ENCODE measurements around the gene AKAP5. TPM values are rescaled to one million over a fixed set of nuclear protein-coding genes. Genes with fewer than 3 reads are reported as not detected.

Gene AKAP5, protein sequence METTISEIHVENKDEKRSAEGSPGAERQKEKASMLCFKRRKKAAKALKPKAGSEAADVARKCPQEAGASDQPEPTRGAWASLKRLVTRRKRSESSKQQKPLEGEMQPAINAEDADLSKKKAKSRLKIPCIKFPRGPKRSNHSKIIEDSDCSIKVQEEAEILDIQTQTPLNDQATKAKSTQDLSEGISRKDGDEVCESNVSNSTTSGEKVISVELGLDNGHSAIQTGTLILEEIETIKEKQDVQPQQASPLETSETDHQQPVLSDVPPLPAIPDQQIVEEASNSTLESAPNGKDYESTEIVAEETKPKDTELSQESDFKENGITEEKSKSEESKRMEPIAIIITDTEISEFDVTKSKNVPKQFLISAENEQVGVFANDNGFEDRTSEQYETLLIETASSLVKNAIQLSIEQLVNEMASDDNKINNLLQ
- total RNA-seq: 1 to 10 TPM; 1.7 to 1.8 TPM
- under 1 TPM; 0.15 to 0.63 TPM for polyA plus RNA-seq
- long read RNA-seq, donor 1, full-length matches to known transcripts: 4 of 4 reads
- long read RNA-seq, donor 1, partial matches to known transcripts: 0 of 4 reads
- long read RNA-seq, donor 1, other reads (novel, unspliced or antisense): 0 of 4 reads
- long read RNA-seq, donor 2: 0 reads
- long read RNA-seq, donor 3, transcript AKAP5-201 (1 exons, 2,601 nt): major isoform, 5 of 5 reads
- long read RNA-seq, donor 3, partial matches to known transcripts: 0 of 5 reads
- long read RNA-seq, donor 3, other reads (novel, unspliced or antisense): 0 of 5 reads
- long read RNA-seq, donor 4, full-length matches to known transcripts: 2 of 2 reads
- long read RNA-seq, donor 4, partial matches to known transcripts: 0 of 2 reads
- long read RNA-seq, donor 4, other reads (novel, unspliced or antisense): 0 of 2 reads
- long read RNA-seq, donor 5, full-length matches to known transcripts: 5 of 5 reads
- long read RNA-seq, donor 5, partial matches to known transcripts: 0 of 5 reads
- long read RNA-seq, donor 5, other reads (novel, unspliced or antisense): 0 of 5 reads

DNA sequence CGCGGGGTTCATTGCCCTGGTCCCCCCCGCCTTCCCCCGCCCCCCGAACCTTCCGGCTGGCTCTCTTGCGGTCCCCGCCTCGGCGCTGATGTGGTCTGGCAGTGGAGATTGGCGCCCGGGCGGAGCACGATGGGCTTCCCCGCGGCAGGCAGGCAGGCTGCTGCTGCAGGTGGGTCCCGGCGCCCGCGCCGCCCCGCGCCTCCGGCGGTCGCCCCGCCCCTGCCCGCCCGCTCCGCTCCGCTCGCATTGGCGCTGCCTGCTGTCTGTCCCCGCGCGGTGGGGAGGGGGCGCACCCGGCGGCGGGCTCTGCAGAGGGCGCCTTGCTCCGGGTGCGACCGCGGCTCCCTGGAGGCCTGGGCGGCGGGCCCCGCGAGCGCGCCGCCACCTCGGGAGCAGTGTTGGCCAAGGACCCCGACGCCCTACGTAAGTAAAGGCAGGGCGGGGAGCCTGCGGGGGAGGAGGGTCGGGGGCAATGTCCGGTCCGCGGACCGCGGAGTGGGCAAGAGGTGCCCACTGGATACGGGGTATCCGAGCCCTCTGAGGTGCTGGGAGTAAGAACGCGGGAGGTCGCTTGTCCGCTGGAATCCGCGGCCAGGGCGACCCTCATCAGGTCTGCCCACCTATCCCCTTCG lies at the start of gene AKAP5:
Gene AKAP5, plus strand, starts transcription at position 309 of the 632 bp plus-strand sequence. CDS start 2,896 bp downstream, outside the sequence.
- peak within 1 kb of the TSS; percentile 71 for H3K4me3 ChIP-seq
- peaks cover 0 to 36% (median 1%) of the 10 kb centered on the region in 5 donors for H3K4me1 ChIP-seq (ENCODE audit: control insufficient read depth in 5 of 5, insufficient read depth in 5 of 5, low read length in 5 of 5)
- peak within 1 kb of the TSS in 1 of 2 donors; percentile 4 for H3K27ac ChIP-seq (ENCODE audit: low read depth in 1 of 2, low read length in 1 of 2)
- H3K9me3 ChIP-seq (ENCODE audit: control insufficient read depth in 4 of 4, insufficient read depth in 3 of 4, low read length in 3 of 4): no peaks in the 10 kb centered on the region
- peak within 1 kb of the TSS in 1 of 2 donors; percentile 30 for H3K9ac ChIP-seq (ENCODE audit: insufficient read depth in 1 of 2, low read length in 2 of 2)
- ATAC-seq (ENCODE audit: insufficient read depth, low FRiP score) (peak; percentile 90), DNase-seq (peak; percentile 71 to 83 (median 80))
- peaks cover 0 to 6% (median 0%) of the 10 kb centered on the region in 4 donors for H3K36me3 ChIP-seq (ENCODE audit: control insufficient read depth in 4 of 4, insufficient read depth in 4 of 4, low read length in 4 of 4)
- H3K27me3 ChIP-seq (ENCODE audit: control insufficient read depth in 3 of 3, insufficient read depth in 3 of 3, low read length in 2 of 3): no peaks in the 10 kb centered on the region
- TF ChIP-seq, protein P1, sequence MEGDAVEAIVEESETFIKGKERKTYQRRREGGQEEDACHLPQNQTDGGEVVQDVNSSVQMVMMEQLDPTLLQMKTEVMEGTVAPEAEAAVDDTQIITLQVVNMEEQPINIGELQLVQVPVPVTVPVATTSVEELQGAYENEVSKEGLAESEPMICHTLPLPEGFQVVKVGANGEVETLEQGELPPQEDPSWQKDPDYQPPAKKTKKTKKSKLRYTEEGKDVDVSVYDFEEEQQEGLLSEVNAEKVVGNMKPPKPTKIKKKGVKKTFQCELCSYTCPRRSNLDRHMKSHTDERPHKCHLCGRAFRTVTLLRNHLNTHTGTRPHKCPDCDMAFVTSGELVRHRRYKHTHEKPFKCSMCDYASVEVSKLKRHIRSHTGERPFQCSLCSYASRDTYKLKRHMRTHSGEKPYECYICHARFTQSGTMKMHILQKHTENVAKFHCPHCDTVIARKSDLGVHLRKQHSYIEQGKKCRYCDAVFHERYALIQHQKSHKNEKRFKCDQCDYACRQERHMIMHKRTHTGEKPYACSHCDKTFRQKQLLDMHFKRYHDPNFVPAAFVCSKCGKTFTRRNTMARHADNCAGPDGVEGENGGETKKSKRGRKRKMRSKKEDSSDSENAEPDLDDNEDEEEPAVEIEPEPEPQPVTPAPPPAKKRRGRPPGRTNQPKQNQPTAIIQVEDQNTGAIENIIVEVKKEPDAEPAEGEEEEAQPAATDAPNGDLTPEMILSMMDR (IDR thresholded peaks at IDR 0.05; ENCODE audit: control extremely low read depth, extremely low read depth): no peak
- 0 to 1% methylated on average over 59 to 74 of the region's 74 CpGs for WGBS, 2 donors

DNA sequence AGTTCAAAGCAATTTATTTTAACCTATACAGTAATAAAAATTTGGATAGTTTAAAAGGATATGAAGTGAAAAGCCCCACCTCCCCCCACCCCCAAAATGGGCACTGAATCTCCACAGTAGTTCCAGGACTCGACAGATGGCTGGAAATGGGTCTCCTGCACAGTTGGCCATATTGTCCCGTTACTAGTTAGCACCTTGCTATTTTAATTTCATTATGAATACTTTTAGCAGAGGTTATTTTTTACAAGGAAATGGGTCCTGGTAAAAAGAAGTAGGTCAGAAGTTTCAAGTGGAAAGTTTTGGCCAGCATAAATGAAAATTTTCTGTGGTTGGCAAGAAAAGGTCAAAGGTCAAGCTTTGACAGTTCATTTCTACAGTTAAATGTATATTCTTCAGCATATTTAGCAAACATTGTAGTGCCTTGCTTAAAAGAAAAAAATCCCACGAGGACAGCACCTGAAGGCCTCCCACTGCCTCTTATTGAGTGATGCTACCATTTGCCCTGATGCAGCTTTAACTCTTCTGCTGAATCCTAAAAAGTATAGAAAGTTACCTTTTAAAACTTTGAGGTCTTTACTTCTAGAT lies 48.9 kb upstream of the AKAP5 start:
- no peaks in the 10 kb centered on the region for H3K4me1 ChIP-seq (ENCODE audit: control insufficient read depth in 5 of 5, insufficient read depth in 5 of 5, low read length in 5 of 5)
- H3K9me3 ChIP-seq (ENCODE audit: control insufficient read depth in 4 of 4, insufficient read depth in 3 of 4, low read length in 3 of 4): no peaks in the 10 kb centered on the region
- DNase-seq (peak in 1 of 3 donors; percentile 13), ATAC-seq (ENCODE audit: insufficient read depth, low FRiP score) (no peak)
- H3K4me3 ChIP-seq: no peak overlapping the region
- no peak overlapping the region for H3K9ac ChIP-seq (ENCODE audit: insufficient read depth in 1 of 2, low read length in 2 of 2)
- WGBS, 2 donors: 71 to 85% methylated on average over 3 of the region's 3 CpGs
- peaks cover 19 to 45% (median 25%) of the 10 kb centered on the region in 4 donors for H3K36me3 ChIP-seq (ENCODE audit: control insufficient read depth in 4 of 4, insufficient read depth in 4 of 4, low read length in 4 of 4)
- TF ChIP-seq, protein P1 (IDR thresholded peaks at IDR 0.05; ENCODE audit: control extremely low read depth, extremely low read depth): no peak
- H3K27ac ChIP-seq (ENCODE audit: low read depth in 1 of 2, low read length in 1 of 2): no peak overlapping the region
- H3K27me3 ChIP-seq (ENCODE audit: control insufficient read depth in 3 of 3, insufficient read depth in 3 of 3, low read length in 2 of 3): no peaks in the 10 kb centered on the region

DNA sequence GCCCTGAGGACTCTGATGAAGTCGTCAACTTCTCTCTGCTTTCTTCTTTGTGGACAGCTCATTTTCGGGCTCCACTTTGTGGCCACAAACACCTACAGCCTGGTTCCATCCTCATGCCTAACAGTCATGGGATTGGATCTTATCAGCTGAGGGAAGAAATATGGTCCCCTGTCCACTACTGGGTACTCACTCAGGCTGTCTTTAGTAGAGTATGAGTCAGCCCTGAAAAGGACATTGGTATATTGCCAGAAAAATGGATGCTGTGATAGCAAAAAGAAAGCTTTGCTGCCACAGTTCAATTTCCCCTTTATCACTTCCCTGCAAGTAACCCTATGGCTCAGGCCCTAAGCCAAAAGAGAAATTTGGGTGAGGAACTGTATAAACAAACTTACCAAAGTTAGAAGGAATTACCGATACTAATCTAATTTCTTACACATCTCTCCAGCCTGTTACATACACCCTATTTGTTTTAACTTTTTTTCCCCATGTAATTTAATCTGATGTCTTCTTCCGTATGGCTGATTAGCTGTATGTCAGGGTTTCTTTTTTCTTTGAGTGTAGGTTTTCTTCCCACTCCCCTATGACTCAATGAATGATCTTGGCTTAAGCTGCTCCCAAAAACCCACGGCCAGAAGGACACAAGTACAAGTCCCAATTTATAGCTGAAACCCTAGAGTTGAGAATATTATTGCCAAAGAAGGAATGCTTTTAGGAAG lies 48.1 kb upstream of the AKAP5 start:
- H3K27me3 ChIP-seq (ENCODE audit: control insufficient read depth in 3 of 3, insufficient read depth in 3 of 3, low read length in 2 of 3): no peaks in the 10 kb centered on the region
- no peak overlapping the region for H3K9ac ChIP-seq (ENCODE audit: insufficient read depth in 1 of 2, low read length in 2 of 2)
- ATAC-seq (ENCODE audit: insufficient read depth, low FRiP score): no peak
- H3K4me1 ChIP-seq (ENCODE audit: control insufficient read depth in 5 of 5, insufficient read depth in 5 of 5, low read length in 5 of 5): no peaks in the 10 kb centered on the region
- no peaks in the 10 kb centered on the region for H3K9me3 ChIP-seq (ENCODE audit: control insufficient read depth in 4 of 4, insufficient read depth in 3 of 4, low read length in 3 of 4)
- no peak overlapping the region for H3K4me3 ChIP-seq
- DNase-seq: no peak
- H3K36me3 ChIP-seq (ENCODE audit: control insufficient read depth in 4 of 4, insufficient read depth in 4 of 4, low read length in 4 of 4): peaks cover 18 to 45% (median 27%) of the 10 kb centered on the region in 4 donors
- 91 to 94% methylated on average over 5 of the region's 5 CpGs for WGBS, 2 donors
- TF ChIP-seq, protein P1 (IDR thresholded peaks at IDR 0.05; ENCODE audit: control extremely low read depth, extremely low read depth): no peak
- H3K27ac ChIP-seq (ENCODE audit: low read depth in 1 of 2, low read length in 1 of 2): no peak overlapping the region
